Measurements from ENCODE around the gene RAD51C.

DNA sequence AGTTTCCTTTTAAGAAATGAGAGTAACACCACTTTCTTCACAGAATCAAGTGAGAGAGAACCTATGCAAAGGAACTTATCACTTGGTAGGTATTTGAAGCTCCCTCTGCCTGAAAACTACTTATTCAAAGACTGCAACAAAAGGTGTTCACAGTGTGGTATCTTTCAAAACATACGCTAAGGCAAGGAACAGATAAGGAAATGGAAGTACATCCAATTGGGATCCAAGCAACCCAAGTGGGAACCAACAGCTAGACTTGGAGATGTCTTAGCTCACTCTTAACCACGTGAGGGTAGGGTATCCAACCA is 62.8 kb downstream of the RAD51C start:
- no peak for TF ChIP-seq BHLHE40 (IDR thresholded peaks at IDR 0.05; ENCODE audit: borderline replicate concordance in 1 of 2, low read depth in 2 of 2, low read length in 1 of 2)
- no peak for TF ChIP-seq KDM1A (IDR thresholded peaks at IDR 0.05; ENCODE audit: borderline replicate concordance)
- TF ChIP-seq, protein P1, sequence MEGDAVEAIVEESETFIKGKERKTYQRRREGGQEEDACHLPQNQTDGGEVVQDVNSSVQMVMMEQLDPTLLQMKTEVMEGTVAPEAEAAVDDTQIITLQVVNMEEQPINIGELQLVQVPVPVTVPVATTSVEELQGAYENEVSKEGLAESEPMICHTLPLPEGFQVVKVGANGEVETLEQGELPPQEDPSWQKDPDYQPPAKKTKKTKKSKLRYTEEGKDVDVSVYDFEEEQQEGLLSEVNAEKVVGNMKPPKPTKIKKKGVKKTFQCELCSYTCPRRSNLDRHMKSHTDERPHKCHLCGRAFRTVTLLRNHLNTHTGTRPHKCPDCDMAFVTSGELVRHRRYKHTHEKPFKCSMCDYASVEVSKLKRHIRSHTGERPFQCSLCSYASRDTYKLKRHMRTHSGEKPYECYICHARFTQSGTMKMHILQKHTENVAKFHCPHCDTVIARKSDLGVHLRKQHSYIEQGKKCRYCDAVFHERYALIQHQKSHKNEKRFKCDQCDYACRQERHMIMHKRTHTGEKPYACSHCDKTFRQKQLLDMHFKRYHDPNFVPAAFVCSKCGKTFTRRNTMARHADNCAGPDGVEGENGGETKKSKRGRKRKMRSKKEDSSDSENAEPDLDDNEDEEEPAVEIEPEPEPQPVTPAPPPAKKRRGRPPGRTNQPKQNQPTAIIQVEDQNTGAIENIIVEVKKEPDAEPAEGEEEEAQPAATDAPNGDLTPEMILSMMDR (IDR thresholded peaks at IDR 0.05 in 2 of 3, conservative IDR thresholded peaks at IDR 0.05 in 1 of 3; ENCODE audit: control insufficient read depth in 2 of 3, extremely low read depth in 1 of 3, insufficient read depth in 1 of 3, low read depth in 3 of 3, low read length in 3 of 3), result no peak
- no peak for TF ChIP-seq CHD2 (IDR thresholded peaks at IDR 0.05; ENCODE audit: borderline replicate concordance, low read depth, low read length)
- TF ChIP-seq, protein P2, sequence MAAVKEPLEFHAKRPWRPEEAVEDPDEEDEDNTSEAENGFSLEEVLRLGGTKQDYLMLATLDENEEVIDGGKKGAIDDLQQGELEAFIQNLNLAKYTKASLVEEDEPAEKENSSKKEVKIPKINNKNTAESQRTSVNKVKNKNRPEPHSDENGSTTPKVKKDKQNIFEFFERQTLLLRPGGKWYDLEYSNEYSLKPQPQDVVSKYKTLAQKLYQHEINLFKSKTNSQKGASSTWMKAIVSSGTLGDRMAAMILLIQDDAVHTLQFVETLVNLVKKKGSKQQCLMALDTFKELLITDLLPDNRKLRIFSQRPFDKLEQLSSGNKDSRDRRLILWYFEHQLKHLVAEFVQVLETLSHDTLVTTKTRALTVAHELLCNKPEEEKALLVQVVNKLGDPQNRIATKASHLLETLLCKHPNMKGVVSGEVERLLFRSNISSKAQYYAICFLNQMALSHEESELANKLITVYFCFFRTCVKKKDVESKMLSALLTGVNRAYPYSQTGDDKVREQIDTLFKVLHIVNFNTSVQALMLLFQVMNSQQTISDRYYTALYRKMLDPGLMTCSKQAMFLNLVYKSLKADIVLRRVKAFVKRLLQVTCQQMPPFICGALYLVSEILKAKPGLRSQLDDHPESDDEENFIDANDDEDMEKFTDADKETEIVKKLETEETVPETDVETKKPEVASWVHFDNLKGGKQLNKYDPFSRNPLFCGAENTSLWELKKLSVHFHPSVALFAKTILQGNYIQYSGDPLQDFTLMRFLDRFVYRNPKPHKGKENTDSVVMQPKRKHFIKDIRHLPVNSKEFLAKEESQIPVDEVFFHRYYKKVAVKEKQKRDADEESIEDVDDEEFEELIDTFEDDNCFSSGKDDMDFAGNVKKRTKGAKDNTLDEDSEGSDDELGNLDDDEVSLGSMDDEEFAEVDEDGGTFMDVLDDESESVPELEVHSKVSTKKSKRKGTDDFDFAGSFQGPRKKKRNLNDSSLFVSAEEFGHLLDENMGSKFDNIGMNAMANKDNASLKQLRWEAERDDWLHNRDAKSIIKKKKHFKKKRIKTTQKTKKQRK (IDR thresholded peaks at IDR 0.05; ENCODE audit: low read depth, low read length), result no peak
- no peak for TF ChIP-seq RFX5 (IDR thresholded peaks at IDR 0.05; ENCODE audit: low read depth, low read length)
- no peak for TF ChIP-seq RBBP5 (conservative IDR thresholded peaks at IDR 0.05)
- TF ChIP-seq NFYB (IDR thresholded peaks at IDR 0.05; ENCODE audit: insufficient read depth, low read depth, low read length), result no peak
- TF ChIP-seq, protein P3, sequence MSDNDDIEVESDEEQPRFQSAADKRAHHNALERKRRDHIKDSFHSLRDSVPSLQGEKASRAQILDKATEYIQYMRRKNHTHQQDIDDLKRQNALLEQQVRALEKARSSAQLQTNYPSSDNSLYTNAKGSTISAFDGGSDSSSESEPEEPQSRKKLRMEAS (IDR thresholded peaks at IDR 0.05; ENCODE audit: low read depth, low read length), result no peak
- no peak for TF ChIP-seq ATF3 (IDR thresholded peaks at IDR 0.05; ENCODE audit: borderline replicate concordance, extremely low read depth, low read depth, low read length)
- TF ChIP-seq, protein P4, sequence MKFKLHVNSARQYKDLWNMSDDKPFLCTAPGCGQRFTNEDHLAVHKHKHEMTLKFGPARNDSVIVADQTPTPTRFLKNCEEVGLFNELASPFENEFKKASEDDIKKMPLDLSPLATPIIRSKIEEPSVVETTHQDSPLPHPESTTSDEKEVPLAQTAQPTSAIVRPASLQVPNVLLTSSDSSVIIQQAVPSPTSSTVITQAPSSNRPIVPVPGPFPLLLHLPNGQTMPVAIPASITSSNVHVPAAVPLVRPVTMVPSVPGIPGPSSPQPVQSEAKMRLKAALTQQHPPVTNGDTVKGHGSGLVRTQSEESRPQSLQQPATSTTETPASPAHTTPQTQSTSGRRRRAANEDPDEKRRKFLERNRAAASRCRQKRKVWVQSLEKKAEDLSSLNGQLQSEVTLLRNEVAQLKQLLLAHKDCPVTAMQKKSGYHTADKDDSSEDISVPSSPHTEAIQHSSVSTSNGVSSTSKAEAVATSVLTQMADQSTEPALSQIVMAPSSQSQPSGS (IDR thresholded peaks at IDR 0.05; ENCODE audit: low read length), result no peak

Data from GM12878 (cell line).